ENCODE results near the gene TSC22D4.

GRCh38 chr7:100435401-100436304 is 43.4 kb downstream of the TSC22D4 start:
- no peak for TF ChIP-seq CTCF (conservative IDR thresholded peaks at IDR 0.05; ENCODE audit: low read depth, low read length)
- no peak for TF ChIP-seq EZH2 (IDR thresholded peaks at IDR 0.05; ENCODE audit: borderline replicate concordance, low read depth, low read length, poor library complexity, severe bottlenecking)

Measured in A673 (cell line).